Measurements from ENCODE around the gene SECISBP2L.

Gene SECISBP2L

DNA sequence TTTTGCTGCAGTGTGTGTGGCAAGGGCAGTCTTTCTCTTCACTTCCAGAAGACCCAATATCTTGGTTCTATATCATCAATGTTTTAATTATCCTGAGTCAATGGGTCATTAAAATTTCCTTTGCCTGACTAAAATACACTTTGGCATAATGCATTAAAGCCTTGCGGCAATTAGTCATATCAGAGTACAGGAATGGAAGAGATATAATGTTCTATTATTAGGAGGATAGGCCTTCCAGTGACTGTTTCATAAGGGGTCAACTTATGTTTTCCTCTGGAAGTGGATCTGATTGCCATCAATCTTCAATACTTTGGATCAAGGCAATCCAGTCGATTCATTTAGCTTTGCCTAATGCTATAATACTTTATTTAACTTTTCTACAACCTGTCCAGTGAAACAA lies 9.4 kb upstream of the SECISBP2L start:
- DNase-seq, result no peak

- DNase-seq, result no peak
These were observed 6.4 kb upstream of the SECISBP2L start for GRCh38 chr15:49052662-49053061.

DNA sequence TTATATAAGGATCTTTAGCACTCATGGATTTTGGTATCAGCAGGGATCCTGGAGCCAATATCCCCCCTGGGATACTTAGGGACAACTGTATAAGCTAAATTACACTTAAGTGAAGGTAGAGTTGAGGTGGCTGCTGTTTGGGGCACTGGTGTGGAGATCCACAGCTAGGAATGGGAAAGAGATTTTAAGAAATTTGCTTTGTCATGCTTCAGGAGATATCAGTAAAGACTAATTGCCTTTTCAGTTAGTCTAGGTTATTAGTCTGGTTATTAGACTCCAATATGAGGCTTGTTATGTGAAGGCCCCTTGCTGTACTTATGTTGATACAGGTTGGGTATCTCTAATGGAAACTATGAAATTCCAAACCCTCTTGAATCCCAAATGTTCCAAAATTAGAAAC lies 1.2 kb upstream of the SECISBP2L start:
- no peak for DNase-seq

GRCh38 chr15:49045751-49046219 lies 461 bp downstream of the SECISBP2L start:
- DNase-seq, result no peak

DNA sequence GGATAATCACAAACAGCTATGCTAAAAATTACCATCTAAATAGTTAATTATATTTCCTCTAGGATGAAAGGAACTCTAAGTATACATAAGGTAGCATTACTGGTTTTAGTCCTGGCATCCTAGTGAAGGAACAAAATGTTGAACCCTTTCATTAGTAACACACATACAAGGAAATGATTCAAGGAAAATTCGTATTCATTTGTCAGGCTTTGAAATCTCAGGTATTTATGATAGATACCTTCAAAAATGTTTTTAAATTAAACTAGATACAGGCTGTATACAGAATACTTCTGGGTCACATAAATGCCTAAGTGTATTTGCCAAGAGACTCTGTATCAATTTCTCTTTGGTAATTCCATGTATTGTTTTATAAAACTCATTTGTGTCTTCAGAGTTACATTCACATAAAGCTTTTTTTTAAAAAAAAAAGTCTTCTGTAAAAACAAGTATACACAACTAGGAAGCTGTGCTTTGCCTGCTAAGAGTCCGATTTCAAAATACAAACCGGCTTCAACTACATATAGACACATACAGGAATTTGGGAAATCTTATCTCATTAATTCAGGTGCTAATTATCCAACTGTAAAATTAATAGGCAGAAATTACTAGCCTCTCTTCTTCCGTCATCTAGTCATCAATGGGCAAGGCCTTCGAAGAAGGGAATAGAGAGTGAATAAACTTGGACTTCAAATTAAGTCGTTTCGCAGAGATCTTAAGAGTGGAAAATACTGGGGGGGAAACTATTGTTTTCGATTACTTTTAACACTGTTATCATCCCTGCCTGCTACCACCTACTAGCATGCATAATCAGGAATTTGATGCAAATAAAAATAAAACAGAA lies 1.3 kb downstream of the SECISBP2L start:
- DNase-seq, result no peak

GRCh38 chr15:49044002-49044401 lies 2.2 kb downstream of the SECISBP2L start:
- no peak for DNase-seq

DNA sequence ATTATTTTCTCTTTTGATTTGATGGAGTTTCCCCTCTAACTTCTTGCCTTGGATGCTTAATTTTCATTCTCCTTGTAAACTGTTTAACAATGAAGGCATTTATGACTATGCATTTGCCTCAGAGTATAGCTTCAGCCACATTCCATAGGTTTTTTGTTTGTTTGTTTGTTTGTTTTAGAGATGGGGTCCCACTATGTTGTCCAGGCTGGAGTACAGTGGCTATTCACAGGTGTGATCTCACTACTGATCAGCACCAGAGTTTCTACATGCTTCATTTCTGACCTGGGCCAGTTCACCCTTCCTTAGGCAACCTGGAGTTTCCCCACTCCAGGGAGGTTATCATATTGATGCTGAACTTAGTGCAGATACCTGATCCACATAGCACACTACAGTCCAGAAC lies 4.1 kb downstream of the SECISBP2L start:
- no peak for DNase-seq

GRCh38 chr15:49041426-49041825 lies 4.8 kb downstream of the SECISBP2L start:
- DNase-seq, result no peak

DNA sequence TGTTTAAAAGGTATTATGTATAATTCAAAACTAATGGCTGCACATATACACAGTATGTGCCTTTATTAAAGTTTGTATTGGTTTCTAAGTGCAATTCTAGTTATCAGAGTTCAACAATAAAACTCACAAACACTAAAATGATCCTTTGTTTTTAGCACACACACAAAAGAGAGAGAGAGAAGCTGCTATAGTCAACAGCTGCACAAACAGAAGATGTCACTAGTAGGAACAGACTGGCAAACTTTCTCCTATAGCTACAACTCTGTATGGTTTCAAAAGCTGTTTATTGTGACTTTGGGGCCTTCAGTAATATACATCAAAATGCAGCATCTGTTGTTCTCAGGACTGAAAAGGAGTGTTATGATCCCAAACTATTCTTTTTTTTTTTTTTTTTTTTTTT lies 6.1 kb downstream of the SECISBP2L start:
- no peak for DNase-seq

DNA sequence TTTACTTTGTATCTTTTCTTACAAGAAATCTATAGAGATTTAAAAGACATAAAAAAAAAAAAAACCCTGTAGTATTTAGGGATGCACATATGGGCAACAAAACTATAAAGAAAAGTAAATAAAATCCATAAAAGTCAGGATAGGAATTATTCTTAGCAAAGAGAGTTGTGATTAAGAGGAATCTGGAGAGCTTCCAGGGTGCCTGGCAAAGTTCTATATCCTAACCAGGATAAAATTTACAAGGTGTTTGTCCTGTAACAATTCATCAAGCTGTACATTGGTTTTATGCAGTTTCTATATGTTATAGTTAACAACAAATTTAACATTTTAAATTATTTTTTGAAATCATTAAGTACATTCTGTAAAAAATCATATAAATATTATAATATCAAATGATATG lies 7.9 kb downstream of the SECISBP2L start:
- DNase-seq, result no peak

- no peak for DNase-seq
These were observed 8.7 kb downstream of the SECISBP2L start for GRCh38 chr15:49037546-49037940.

DNA sequence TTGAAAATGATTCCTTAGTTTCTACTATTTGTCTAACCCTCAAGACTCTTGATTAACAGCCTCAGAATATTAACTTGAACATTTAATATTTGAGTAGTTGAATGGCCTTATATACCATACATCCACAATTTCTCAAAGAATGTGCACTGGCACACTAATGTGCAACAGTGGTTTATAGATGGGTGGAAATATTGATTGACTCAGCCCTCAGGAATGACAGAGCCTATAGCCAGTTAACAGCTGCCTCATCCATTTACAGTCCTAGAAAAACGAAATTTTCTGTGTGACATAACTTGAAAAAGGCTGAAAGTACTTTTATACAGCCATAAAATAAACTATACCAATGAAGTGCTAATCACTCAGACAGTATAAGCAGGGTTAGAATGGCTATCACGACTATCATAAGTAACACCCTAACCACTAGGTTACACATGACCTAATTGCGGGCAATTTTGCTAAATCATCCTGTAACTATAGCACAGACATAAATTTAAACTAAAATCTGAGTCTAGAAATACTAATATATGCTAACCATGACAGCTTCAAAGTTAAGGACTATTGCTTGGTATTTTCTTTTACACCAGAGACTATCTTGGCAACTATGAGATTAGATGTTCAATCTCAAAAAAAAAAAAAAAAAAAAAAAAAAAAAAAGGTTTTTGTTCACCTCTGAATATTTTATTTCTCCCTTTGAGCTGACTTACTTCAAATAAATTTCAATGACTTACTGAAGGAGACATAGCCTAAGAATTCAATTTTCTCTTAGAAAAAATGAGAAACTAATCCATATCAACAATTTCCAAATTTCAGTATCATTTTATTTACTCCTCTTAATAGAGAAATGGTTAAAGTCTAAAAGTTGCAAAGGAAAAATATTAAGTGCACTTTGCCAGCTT lies 9.3 kb downstream of the SECISBP2L start:
- DNase-seq, result no peak

DNA sequence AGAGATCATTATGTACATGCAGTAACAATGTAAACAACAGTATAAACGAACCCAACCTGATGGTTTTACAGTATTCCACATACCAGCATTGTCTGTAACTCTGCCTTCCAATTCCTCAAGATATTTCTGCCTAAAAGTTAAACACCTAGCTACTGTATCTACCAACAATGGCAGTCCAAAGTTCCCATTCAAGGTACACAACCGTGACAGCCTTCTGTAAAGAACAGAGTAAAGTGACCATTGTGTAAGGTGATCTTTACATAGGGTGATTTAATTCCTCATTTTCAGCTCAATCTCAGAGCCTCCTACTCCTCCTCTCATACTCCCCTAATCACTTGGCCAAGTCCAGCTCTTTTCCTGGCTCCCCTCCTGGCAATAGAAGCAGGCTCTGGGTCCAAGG lies 10.4 kb downstream of the SECISBP2L start:
- DNase-seq, result no peak

GRCh38 chr15:49032601-49033145 lies 13.6 kb downstream of the SECISBP2L start:
- DNase-seq, result no peak

DNA sequence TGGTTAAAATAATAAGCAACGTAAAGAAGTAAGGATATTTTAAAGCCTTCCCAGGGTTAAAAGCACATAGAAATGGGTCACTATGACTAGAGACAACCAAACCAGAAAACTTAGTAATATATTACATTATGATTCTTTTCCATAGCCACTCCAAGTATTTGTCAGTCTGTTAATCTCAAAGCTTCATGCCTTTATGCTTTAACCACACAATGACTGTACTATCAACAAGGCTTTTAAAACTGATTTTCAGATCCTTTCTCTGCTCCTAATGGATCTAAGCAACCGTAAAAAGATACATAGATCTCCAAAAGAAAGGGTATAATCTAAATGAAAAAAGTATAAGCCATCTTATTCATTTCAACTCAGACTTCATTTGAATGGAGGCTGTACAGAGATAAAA lies 14.4 kb downstream of the SECISBP2L start:
- no peak for DNase-seq

- DNase-seq, result no peak
These were observed 19.5 kb downstream of the SECISBP2L start for GRCh38 chr15:49026700-49027099.

DNA sequence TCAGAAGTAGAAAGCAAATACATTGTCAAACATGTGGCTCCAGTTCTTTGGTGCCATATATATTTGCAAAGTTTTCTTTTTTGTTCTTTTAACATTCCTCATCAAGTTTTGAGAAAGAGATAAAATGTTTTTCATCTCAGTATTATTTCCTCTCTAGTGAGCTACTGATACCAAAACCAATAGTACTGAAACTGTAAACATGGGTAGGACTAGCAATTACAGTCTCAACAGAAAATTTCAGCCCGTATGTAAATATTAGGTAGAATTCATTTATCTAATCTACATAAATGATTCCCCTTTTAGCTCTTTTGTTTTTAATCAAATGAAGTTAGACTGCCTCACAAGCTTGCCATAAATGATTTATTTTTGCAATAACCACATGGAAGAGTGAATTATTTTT lies 21.4 kb downstream of the SECISBP2L start:
- DNase-seq, result no peak

DNA sequence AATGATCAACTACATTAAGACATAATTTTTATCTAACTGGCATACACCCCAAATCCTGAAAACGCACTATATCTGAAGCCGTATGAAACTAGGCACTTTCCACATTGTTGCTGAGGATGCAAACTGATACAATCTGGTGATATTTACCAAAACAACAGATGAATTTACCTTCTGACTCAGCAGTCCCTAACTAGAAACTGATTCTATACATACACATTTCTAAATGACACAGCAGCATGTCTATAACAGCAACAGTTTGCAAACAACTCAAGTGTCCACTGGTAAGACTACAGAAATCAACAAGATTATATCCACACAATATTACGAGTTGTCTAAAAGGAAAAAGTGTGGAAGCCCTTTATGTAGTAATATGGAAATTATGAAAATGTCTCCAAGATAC lies 22.9 kb downstream of the SECISBP2L start:
- no peak for DNase-seq

DNA sequence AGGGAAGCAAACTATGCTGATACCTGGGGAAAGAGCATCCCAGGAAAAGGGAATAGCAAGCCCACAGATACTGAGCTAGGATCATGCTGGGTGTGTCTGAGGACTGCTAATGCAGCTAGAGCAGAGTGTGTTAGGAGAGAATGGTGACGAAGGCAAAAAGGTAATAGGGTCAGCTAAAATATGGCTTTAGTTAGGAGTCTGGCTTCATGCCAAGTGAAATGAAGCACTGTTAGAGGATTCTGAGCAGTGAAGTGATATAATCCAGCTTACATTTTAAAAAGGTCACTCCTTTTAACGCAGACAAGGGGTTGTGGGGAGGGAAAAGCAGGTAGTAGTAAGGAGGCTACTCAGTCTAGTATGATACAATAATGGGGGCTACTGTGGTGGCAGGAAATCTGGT lies 30.4 kb downstream of the SECISBP2L start:
- no peak for DNase-seq

- no peak for DNase-seq
These were observed 46.9 kb downstream of the SECISBP2L start for GRCh38 chr15:48999314-48999713.

DNA sequence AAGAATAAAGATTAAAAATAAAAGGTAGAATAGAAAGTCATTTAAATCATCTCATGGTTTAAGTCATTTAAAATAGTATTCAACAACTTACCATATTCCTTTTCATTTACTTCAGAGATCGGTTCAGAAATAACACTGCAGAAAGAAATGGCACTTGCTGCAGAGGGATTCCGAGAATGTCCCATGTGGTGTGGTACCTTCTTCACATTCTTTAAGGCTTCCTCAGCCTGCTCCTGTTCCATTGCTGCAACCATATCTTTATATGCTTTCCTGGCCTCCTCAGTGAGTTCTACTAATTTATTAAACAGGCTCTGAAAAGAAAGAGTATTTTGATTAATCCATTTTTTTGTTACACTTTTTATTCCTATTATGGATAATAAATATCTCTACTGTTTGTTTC lies 50.0 kb downstream of the SECISBP2L start:
- DNase-seq, result no peak

- DNase-seq, result no peak
These were observed 52.9 kb downstream of the SECISBP2L start for GRCh38 chr15:48993380-48993779.

DNA sequence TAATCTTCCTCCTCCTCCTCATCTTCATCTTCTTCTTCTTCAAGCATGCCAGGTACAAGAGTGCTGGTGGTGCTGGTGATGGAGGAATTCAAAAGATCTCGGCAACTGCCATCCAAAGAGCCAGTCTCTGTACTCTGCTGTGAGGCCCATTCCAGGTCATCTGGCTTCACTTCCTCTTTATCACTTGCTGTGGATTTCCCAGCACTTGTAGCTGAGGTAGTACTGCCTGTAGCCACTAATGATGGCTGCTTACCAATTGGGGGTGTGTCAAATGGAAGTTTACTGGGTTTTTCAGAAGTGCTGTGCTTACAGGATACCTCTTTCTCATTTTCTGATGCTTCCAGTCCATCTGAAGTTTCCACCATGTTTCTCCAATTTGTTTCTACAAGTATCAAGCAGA lies 53.7 kb downstream of the SECISBP2L start:
- no peak for DNase-seq

GRCh38 chr15:48992096-48992495 lies 54.1 kb downstream of the SECISBP2L start:
- no peak for DNase-seq

All from NCI-H187 (cell line).